CD4-positive, alpha-beta T cell treated with Interleukin-1 beta for 1 hour (primary cell): ENCODE data around the gene ERP44.
"Not testable (repeated sequence)": the region's sequence is repeated elsewhere in the genome, so short reads cannot be mapped to it uniquely, and the experiment has no call there.

Source experiments
- DNase-seq, 2 donors: peaks; one replicate each; pipeline ENCODE4 v3.0.0-alpha.2; 2020 to 2022

ERP44 gene

GRCh38 chr9:99998866-99999265 is 99.9 kb downstream of the ERP44 start:
- DNase-seq, result no peak

GRCh38 chr9:99998266-99998665 is 100.5 kb downstream of the ERP44 start:
- DNase-seq, result no peak

DNA sequence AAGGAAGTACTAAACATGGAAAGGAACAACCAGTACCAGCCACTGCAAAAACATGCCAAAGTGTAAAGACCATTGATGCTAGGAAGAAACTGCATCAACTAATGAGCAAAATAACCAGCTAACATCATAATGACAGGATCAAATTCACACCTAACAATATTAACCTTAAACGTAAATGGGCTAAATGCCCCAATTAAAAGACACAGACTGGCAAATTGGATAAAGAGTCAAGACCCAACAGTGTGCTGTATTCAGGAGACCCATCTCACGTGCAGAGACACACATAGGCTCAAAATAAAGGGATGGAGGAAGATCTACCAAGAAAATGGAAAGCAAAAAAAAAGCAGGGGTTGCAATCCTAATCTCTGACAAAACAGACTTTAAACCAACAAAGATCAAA is 108.3 kb downstream of the ERP44 start:
- not testable (repeated sequence) for DNase-seq

- DNase-seq, result no peak
Observed at GRCh38 chr9:99986642-99987041, 112.2 kb downstream of the ERP44 start.

- no peak for DNase-seq
Observed at GRCh38 chr9:99980598-99980997, 118.2 kb downstream of the ERP44 start.

DNA sequence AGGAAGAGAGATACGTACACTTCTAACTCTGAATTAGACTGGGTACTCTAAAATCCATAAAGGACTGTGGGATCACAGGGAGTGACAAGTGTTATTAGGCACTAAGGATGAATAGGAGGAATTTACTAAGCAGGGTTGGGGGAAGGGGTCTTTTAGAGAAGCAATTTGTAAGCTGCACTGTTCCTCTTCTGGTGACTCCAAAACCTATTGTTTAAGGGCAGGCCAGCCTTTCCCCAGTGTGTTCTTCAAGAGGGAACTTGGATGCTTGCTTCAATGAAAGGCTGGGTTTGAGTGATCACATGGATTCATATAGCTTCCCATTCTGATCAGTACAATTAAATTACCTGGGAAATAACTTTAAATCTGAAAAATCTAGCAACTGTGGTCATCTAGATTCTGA is 120.6 kb downstream of the ERP44 start:
- no peak for DNase-seq

DNA sequence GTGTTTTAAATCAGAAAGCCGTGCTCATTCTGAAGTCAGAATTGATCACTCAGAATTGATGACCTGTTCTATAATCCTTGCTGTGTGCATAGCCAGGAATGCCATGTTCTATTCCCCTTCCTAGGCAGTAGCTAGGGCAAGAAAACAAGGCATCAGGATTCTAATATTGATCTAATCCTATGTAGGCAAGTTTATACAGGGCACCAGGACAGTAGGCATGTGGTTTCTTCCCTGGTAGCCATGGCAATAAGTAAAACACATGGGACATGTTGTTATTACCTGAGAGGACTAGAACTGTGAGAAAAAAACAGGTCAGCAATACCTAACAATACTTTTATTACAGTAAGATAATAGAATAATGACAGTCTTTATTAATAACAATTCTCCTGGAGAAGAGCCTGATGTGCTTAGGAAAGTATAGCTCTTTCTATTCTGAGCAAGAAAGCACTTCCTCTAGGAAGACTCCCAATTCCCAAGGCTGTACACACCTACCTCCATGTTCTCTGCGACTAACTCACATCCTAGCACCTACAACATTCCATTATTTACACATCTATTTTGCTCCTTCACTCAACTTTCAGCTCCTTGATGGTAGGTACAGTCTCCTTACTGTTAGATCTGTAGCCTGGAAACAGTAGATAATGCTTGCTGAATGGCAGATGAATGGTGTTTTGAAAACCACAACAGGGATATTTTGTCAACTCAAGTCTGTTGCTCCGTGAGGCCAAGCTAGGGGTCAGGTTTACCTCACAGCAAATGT is 121.6 kb downstream of the ERP44 start:
- DNase-seq, result no peak

- no peak for DNase-seq
Observed at GRCh38 chr9:99973455-99973854, 125.3 kb downstream of the ERP44 start.

- no peak for DNase-seq
Observed at GRCh38 chr9:99971410-99971809, 127.4 kb downstream of the ERP44 start.

DNA sequence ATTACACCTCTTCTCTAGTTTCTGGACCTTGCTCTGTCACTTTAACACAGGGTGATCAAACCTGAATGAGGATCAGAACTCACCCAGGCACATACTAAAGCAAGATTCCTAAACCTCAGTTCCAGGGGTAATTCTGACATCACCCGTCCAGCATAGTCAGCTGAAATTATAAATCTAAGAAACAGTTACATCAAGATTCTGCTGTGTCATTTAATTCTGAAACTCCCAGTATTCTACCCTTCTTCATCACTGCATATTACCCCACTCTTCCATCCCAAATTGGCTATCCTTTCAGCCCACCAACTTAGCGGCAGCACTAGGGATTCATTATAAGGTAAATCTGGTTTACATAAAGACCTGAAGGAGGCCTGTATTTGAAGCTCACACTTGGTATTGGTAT is 128.3 kb downstream of the ERP44 start:
- no peak for DNase-seq

GRCh38 chr9:99967457-99967856 is 131.3 kb downstream of the ERP44 start:
- no peak for DNase-seq

DNA sequence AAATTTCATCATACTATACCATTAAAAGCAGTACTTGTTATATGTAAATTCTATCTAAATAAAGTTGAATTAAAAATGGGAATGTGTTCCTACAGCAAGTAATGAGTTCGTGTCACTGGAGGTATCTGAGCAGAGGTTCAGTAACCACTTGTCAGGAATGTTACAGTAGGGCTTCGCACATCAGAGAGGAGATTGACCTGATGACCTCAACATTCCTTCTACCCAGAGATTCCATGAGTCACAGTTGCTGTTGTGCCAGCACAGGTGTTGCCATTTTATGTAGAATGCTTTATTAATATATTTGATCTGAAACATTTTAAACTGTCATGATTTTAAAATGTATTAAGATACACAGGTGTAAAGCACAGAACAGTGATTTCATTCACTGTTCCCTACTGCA is 132.1 kb downstream of the ERP44 start:
- no peak for DNase-seq

- no peak for DNase-seq
Observed at GRCh38 chr9:99966001-99966400, 132.8 kb downstream of the ERP44 start.

- no peak for DNase-seq
Observed at GRCh38 chr9:99964336-99964735, 134.5 kb downstream of the ERP44 start.

- no peak for DNase-seq
Observed at GRCh38 chr9:99962680-99963261, 136.0 kb downstream of the ERP44 start.

- no peak for DNase-seq
Observed at GRCh38 chr9:99955606-99956005, 143.2 kb downstream of the ERP44 start.

DNA sequence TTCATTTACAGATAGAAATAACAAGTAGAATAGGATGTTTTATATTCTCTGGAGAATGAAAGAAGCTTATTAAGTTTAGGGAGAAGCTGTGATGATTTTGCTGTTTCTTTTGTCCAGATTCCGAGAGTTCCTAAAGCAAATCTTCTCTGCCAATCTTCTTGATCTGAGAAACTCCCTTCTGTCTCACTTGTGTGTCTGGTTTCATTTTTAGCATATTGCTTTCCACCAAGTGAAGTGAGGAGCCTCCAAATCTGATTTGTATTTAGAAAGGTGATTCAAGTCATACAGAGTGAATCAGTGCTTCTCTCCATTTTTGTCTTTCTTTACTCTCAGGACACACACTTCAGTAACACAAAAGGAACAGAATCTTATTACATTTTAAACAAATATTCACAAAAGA is 144.0 kb downstream of the ERP44 start:
- DNase-seq, result no peak

DNA sequence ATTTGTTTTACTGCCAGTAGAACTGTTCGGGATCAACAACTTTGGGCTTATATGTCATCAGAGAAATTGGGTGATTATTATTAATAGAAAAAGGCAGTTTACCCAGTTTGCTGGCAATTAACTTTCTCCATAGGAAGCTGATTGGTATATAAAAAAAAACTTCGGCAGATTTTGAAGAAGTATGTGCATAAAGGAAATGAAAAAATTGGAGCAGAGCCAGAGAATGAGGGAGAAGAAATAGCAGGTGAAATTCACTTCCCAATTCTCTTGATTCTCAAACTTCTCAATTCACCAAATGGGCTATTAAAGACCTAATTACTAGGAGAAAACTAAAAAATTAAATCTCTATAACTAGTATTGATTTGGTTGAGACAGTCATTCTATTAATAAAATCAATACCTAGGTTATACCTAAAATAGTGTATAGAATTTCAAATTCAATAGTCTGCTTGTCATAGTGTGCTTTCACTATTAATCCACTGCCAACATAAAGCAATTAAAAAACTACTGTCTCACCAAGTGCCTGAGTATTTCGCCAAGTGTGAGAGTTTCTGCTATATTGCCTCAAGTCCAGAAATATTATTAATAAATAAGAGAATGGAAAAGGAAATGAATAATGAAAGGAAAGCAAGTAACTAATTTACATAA is 144.8 kb downstream of the ERP44 start:
- DNase-seq, result no peak

DNA sequence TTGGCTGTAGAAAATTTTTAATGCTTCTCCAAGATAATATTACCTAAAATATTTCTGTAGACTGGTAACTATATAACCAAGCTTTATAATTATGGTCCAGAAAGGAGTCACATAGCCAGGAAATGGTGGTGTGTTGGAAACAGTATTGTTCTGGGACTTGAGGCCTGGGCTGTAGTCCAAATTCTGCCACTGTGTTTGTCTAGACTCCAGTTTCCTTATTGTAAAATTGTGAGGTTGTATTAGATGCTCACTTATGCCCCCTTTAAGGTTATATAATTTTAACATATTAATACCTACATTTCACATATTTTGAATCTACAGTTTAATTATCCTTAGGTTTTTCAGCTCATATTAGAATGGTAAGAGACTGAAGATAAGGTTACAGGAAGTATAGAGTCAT is 149.9 kb downstream of the ERP44 start:
- DNase-seq, result no peak

DNA sequence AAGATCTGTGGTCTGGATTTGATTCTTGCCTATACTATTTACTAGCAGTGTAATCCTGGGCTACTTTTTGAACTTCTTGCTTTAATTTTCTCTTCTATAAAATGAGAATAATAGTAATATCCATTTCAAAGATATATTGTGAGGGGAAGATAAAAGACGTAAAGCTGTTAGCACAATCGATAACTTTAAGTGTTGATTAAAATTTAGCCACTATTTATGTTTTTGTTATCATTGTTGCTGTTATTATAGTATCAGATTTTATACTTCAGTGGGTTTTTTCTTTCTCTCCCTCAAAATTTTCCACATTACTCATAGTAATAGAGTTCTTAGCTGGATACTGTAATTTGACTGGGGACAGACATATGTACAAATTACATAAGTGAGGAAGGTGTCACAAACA is 150.3 kb downstream of the ERP44 start:
- DNase-seq, result no peak

DNA sequence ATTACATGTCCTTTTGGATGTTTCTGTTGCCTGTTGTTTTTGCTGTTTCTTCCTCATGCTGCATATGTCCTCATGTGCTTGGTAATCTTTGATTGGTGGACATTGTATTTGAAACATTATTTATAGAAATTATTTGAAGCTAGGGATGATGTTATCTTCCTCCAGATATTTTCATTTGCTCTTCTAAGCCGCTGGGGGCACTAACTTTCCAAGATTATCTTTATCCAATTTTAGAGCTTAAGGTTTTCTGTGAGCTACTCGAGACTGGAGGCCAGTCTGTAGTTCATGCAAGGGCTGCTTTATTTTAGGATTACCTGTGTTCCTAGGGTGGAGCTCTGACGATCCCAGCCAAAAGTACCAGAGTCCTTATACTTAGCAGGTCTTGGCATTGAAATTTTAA is 151.4 kb downstream of the ERP44 start:
- DNase-seq, result no peak

DNA sequence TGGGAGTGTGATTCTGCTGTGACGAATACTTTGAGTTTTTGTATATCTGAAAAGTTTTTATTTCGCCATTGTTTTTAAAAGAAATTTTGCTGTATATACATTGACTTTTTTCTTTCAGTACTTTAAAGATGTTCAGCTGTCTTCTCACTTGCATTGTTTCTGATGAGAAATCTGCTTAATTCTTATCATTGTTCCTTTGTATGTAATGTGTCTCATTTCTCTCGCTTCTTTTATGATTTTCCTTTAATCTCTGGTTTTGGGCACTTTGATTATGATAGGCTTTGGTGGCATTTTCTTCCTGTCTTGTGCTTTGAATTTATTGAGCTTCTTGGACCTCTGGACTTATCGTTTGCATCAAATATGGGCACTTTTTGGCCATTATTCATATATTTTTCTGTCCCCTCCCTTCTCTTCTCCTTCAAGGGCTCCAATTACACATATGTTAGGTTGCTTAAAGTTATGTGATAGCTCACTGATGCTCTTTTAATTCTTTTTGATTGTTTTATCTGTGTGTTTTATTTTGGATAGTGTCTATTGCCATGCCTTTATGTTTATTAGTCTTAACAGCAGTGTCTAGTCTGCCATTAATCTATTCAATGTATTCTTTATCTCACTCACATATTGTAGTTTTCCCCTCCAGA is 161.7 kb downstream of the ERP44 start:
- no peak for DNase-seq

- no peak for DNase-seq
Observed at GRCh38 chr9:99931155-99931840, 167.5 kb downstream of the ERP44 start.
